NCI-H146 treated with DMSO at 0.1 percent for 48 hours (cell line): Measurements from ENCODE around the gene SRCIN1.

Experiments used
- DNase-seq: peaks from one replicate; lab custom pipeline; 2025; ENCODE audit not compliant: unreplicated experiment; lab: John Stamatoyannopoulos, UW

SRCIN1 gene

GRCh38 chr17:38600416-38600815, 5.3 kb downstream of the SRCIN1 start:
- no peak for DNase-seq

- DNase-seq: no peak
Measured at GRCh38 chr17:38599398-38599856, 6.3 kb downstream of the SRCIN1 start.

- DNase-seq: no peak
Measured at GRCh38 chr17:38598995-38599394, 6.8 kb downstream of the SRCIN1 start.

- peak; percentile 84 for DNase-seq
Measured at GRCh38 chr17:38598536-38598935, 7.2 kb downstream of the SRCIN1 start.

GRCh38 chr17:38597375-38597774, 8.4 kb downstream of the SRCIN1 start:
- no peak for DNase-seq

GRCh38 chr17:38596651-38597050, 9.1 kb downstream of the SRCIN1 start:
- DNase-seq: no peak

GRCh38 chr17:38595892-38596291, 9.9 kb downstream of the SRCIN1 start:
- no peak for DNase-seq

GRCh38 chr17:38594152-38594551, 11.6 kb downstream of the SRCIN1 start:
- no peak for DNase-seq

GRCh38 chr17:38592487-38592886, 13.3 kb downstream of the SRCIN1 start:
- no peak for DNase-seq

GRCh38 chr17:38591759-38592241, 14.0 kb downstream of the SRCIN1 start:
- DNase-seq: no peak

GRCh38 chr17:38590988-38591758, 14.6 kb downstream of the SRCIN1 start:
- DNase-seq: no peak

GRCh38 chr17:38589462-38590114, 16.2 kb downstream of the SRCIN1 start:
- DNase-seq: no peak

GRCh38 chr17:38588788-38589174, 17.0 kb downstream of the SRCIN1 start:
- no peak for DNase-seq

GRCh38 chr17:38587947-38588787, 17.6 kb downstream of the SRCIN1 start:
- DNase-seq: no peak

GRCh38 chr17:38587203-38587602, 18.5 kb downstream of the SRCIN1 start:
- no peak for DNase-seq

GRCh38 chr17:38586788-38587187, 19.0 kb downstream of the SRCIN1 start:
- no peak for DNase-seq

GRCh38 chr17:38585918-38586529, 19.7 kb downstream of the SRCIN1 start:
- no peak for DNase-seq

GRCh38 chr17:38585056-38585917, 20.5 kb downstream of the SRCIN1 start:
- DNase-seq: peak; percentile 68

- peak; percentile 57 for DNase-seq
Measured at GRCh38 chr17:38584350-38584925, 21.3 kb downstream of the SRCIN1 start.
